ENCODE measurements around the gene SRD5A3.

The SRD5A3 gene

GRCh38 chr4:55312489-55313101, 33.4 kb upstream of the SRD5A3 start:
- peak; percentile 85 for TF ChIP-seq CTCF (IDR thresholded peaks at IDR 0.05; ENCODE audit: low read depth, low read length, missing control alignments)
- no peak overlapping the region for H3K4me3 ChIP-seq (replicated peaks; ENCODE audit: low read depth, low read length)
- DNase-seq (ENCODE audit: extremely low read depth, low read depth) = peak; percentile 66

DNA sequence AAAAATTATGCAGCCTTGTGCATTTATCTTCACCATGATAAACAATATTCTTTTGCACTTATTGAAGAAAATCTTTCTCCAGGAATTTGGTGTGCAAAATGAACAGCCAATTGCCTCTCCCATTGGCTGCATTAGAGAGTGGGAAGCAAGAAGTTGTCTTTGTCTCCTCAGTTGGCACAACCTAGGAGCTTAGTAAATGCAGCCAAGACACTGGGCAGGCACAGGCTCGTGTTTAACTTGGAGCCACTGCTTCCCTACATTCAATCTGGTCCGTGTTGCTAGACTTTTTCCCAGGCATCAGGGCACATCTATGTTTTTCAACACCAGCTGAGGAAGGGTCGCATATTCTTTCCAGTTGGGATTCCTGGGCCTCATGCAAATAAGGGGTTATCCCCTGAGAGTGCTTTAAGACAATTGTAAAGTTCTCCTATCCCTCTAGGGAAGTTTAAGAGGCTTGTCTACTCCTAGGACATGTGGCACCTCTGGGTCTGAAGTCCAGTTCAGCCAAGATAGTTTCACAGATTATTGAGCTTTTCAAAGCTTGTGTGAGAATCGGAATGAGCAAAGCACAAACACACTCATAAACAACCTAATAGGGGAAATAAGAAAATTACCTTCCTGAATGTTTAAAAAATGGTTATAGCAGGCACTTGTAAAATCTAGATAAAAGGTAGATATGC, 31.8 kb upstream of the SRD5A3 start:
- DNase-seq (ENCODE audit: extremely low read depth, low read depth) = no peak
- no peak overlapping the region for H3K4me3 ChIP-seq (replicated peaks; ENCODE audit: low read depth, low read length)
- no peak for TF ChIP-seq CTCF (IDR thresholded peaks at IDR 0.05; ENCODE audit: low read depth, low read length, missing control alignments)

DNA sequence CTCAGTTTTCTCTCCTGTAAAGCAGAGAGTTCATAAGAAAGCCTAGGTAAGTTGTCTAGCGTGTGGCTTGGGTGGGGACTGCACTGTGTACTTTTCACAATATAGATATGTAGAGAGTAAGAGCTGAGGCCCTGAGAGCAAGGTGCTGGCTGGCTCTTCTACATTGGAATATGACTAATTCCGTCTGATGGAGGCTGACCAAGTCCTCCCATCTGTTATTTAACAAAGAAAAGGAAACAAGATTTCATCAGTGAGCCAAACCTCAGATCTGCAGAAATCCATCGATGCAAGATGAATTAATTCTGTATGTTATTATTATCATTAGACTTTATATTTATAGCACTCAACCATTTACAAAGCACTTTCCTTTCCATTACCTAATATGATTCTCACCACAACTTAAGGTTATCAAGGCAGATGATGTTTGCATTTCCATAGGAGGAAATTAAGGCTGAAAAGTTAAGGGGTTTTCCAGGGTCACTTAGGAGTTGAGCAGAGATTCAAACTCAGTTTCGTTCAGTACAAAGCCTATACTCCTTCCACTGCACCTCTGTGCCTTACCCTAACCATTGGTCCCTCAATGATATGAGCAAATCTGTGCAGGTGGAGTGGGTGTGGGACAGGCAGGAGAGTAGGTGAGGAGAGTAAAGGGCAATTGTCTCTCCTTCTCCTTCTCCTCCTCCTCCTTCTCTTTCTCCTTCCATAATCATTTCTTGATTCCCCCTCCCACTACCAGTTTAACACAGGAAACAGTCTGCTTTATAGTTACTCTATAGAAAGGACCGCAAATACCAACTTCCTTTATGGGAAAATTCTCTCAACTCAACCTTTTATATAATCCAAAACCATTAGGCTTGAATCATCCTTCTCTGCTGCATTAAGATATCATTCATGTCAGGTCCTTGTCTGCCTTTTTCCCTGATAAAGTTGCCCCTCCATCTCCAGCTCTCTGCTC, 27.6 kb upstream of the SRD5A3 start:
- TF ChIP-seq CTCF (IDR thresholded peaks at IDR 0.05; ENCODE audit: low read depth, low read length, missing control alignments) = no peak
- H3K4me3 ChIP-seq (replicated peaks; ENCODE audit: low read depth, low read length) = no peak overlapping the region
- no peak for DNase-seq (ENCODE audit: extremely low read depth, low read depth)

DNA sequence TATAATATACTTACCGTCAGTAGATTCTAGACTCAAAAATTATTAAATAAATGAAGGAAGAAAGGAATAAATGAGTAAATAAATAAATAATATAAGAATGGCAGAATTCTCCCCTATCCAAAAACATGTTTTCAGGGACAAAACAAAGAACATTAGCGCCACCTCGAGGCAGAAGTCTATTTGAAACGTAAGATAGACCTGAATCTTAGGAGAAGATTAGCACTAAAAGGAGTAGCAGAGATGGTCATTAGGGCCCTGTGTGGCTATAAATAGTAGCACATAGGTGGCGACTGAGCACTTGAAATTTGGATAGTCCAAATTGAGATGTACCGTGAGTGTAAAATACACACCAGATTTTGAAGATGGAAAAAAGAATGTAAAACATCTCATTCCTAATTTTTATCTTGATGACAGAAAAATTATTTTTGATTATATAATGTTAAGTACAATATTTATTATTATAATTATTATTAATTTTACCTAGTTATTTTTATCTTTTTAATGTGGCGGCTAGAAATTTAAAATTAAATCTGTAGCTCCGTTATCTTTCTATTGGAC, 24.3 kb upstream of the SRD5A3 start:
- TF ChIP-seq CTCF (IDR thresholded peaks at IDR 0.05; ENCODE audit: low read depth, low read length, missing control alignments) = peak; percentile 55
- DNase-seq (ENCODE audit: extremely low read depth, low read depth) = peak; percentile 59
- no peak overlapping the region for H3K4me3 ChIP-seq (replicated peaks; ENCODE audit: low read depth, low read length)

GRCh38 chr4:55323375-55323774, 22.7 kb upstream of the SRD5A3 start:
- TF ChIP-seq CTCF (IDR thresholded peaks at IDR 0.05; ENCODE audit: low read depth, low read length, missing control alignments) = no peak
- H3K4me3 ChIP-seq (replicated peaks; ENCODE audit: low read depth, low read length) = no peak overlapping the region
- no peak for DNase-seq (ENCODE audit: extremely low read depth, low read depth)

- no peak for TF ChIP-seq CTCF (IDR thresholded peaks at IDR 0.05; ENCODE audit: low read depth, low read length, missing control alignments)
- H3K4me3 ChIP-seq (replicated peaks; ENCODE audit: low read depth, low read length) = no peak overlapping the region
- DNase-seq (ENCODE audit: extremely low read depth, low read depth) = no peak
Observed at GRCh38 chr4:55326629-55327028, 19.4 kb upstream of the SRD5A3 start.

Measured in HFF-Myc (cell line).